VCaP (cell line): ENCODE results near the gene RMDN2.
"Not testable (repeated sequence)": the region's sequence is repeated elsewhere in the genome, so short reads cannot be mapped to it uniquely, and the experiment has no call there.

Experiments used
- H3K27ac ChIP-seq: fragments of 450-650 bp; 2 replicates; pipeline ENCODE4 v1.5.1; 2017
- CTCF ChIP-seq: fragments of 450-650 bp; conservative IDR thresholded peaks from 2 replicates; pipeline ENCODE4 v1.5.1; 2017; ENCODE audit warnings: mild to moderate bottlenecking, moderate library complexity

The RMDN2 gene

GRCh38 chr2:38000485-38001222, 75.6 kb downstream of the RMDN2 start:
- no peak for TF ChIP-seq CTCF
- no peak overlapping the region for H3K27ac ChIP-seq

GRCh38 chr2:38010187-38010586, 85.1 kb downstream of the RMDN2 start:
- H3K27ac ChIP-seq, result not testable (repeated sequence)

- no peak overlapping the region for H3K27ac ChIP-seq
- TF ChIP-seq CTCF, result no peak
These were observed 85.9 kb downstream of the RMDN2 start for GRCh38 chr2:38010995-38011394.

- H3K27ac ChIP-seq, result peak overlapping the region; percentile 44; the same call in 1 of the 2 replicates
- TF ChIP-seq CTCF, result no peak
These were observed 88.2 kb downstream of the RMDN2 start for GRCh38 chr2:38013158-38013752.

- no peak for TF ChIP-seq CTCF
These were observed 91.1 kb downstream of the RMDN2 start for GRCh38 chr2:38016219-38016618.

GRCh38 chr2:38017836-38018235, 92.7 kb downstream of the RMDN2 start:
- no peak for TF ChIP-seq CTCF
- no peak overlapping the region for H3K27ac ChIP-seq

More at GRCh38 chr2:38016219-38016618, 91.1 kb downstream of the RMDN2 start:
- no peak overlapping the region for H3K27ac ChIP-seq

- H3K27ac ChIP-seq, result not testable (repeated sequence)
These were observed 95.4 kb downstream of the RMDN2 start for GRCh38 chr2:38020359-38021069.

- no peak overlapping the region for H3K27ac ChIP-seq
- TF ChIP-seq CTCF, result no peak
These were observed 96.5 kb downstream of the RMDN2 start for GRCh38 chr2:38021589-38021988.
